Astrocyte of the hippocampus (primary cell): Measurements from ENCODE around the gene C1orf35.

Source experiments
- DNase-seq: peaks from one replicate; pipeline ENCODE4 v3.0.0; 2011; ENCODE audit warnings: low read depth, low spot score

Gene C1orf35

GRCh38 chr1:228094432-228095016, 8.6 kb downstream of the C1orf35 start:
- DNase-seq = no peak

- no peak for DNase-seq
Measured at GRCh38 chr1:228093050-228093906, 9.8 kb downstream of the C1orf35 start.

- no peak for DNase-seq
Measured at GRCh38 chr1:228092342-228093049, 10.6 kb downstream of the C1orf35 start.

GRCh38 chr1:228091084-228091483, 12.0 kb downstream of the C1orf35 start:
- DNase-seq = no peak

GRCh38 chr1:228090613-228091081, 12.5 kb downstream of the C1orf35 start:
- DNase-seq = no peak

- no peak for DNase-seq
Measured at GRCh38 chr1:228089519-228090380, 13.4 kb downstream of the C1orf35 start.

GRCh38 chr1:228088586-228089498, 14.3 kb downstream of the C1orf35 start:
- no peak for DNase-seq

GRCh38 chr1:228087771-228088251, 15.3 kb downstream of the C1orf35 start:
- peak; percentile 70 for DNase-seq

GRCh38 chr1:228085287-228085951, 17.7 kb downstream of the C1orf35 start:
- peak; percentile 36 for DNase-seq

GRCh38 chr1:228084797-228085196, 18.3 kb downstream of the C1orf35 start:
- DNase-seq = no peak

GRCh38 chr1:228084325-228084724, 18.8 kb downstream of the C1orf35 start:
- peak; percentile 38 for DNase-seq

- peak; percentile 50 for DNase-seq
Measured at GRCh38 chr1:228083871-228084278, 19.2 kb downstream of the C1orf35 start.

- peak; percentile 64 for DNase-seq
Measured at GRCh38 chr1:228082918-228083870, 19.9 kb downstream of the C1orf35 start.

- peak; percentile 99 for DNase-seq
Measured at GRCh38 chr1:228082214-228082917, 20.8 kb downstream of the C1orf35 start, which contains the start of gene ARF1. TSS of gene ARF1 (plus strand) at chr1:228082708. CDS start at chr1:228097115, 14,407 bp downstream.

- DNase-seq = peak; percentile 39
Measured at GRCh38 chr1:228081578-228082213, 21.4 kb downstream of the C1orf35 start.

GRCh38 chr1:228081144-228081543, 22.0 kb downstream of the C1orf35 start:
- no peak for DNase-seq

GRCh38 chr1:228079601-228080263, 23.4 kb downstream of the C1orf35 start:
- no peak for DNase-seq
